Duodenal mucosa (tissue), 2 donors: ENCODE data around the gene CES3.
A peak's percentile ranks its signal among the peaks of the same experiment; 100 is the strongest.

Source experiments
- H3K27ac ChIP-seq: one replicate; pipeline ENCODE4 v1.7.0; 2013; ENCODE audit warnings: low read depth, low read length
- H3K27me3 ChIP-seq, 2 donors: one replicate each; pipeline ENCODE4 v1.7.0; 2013; ENCODE audit warnings: low read length in 2 of 2, control low read depth in 1 of 2; ENCODE audit not compliant: insufficient read depth in 2 of 2, control insufficient read depth in 1 of 2
- H3K36me3 ChIP-seq, 2 donors: one replicate each; pipeline ENCODE4 v1.7.0; 2013; ENCODE audit warnings: low read length in 2 of 2, control low read depth in 1 of 2; ENCODE audit not compliant: insufficient read depth in 2 of 2, control insufficient read depth in 1 of 2
- H3K4me1 ChIP-seq, 2 donors: one replicate each; pipeline ENCODE4 v1.7.0; 2013; ENCODE audit warnings: low read length in 2 of 2, control low read depth in 1 of 2; ENCODE audit not compliant: insufficient read depth in 2 of 2, control insufficient read depth in 1 of 2
- H3K4me3 ChIP-seq, 2 donors: one replicate each; pipeline ENCODE4 v1.7.0; 2013; ENCODE audit warnings: low read length in 2 of 2, low read depth in 1 of 2
- H3K9ac ChIP-seq, 2 donors: one replicate each; pipeline ENCODE4 v1.7.0; 2013; ENCODE audit warnings: low read length in 2 of 2, low read depth in 1 of 2
- H3K9me3 ChIP-seq, 2 donors: one replicate each; pipeline ENCODE4 v1.7.0; 2013; ENCODE audit warnings: low read length in 2 of 2, control low read depth in 1 of 2; ENCODE audit not compliant: control insufficient read depth in 1 of 2

Gene CES3

DNA sequence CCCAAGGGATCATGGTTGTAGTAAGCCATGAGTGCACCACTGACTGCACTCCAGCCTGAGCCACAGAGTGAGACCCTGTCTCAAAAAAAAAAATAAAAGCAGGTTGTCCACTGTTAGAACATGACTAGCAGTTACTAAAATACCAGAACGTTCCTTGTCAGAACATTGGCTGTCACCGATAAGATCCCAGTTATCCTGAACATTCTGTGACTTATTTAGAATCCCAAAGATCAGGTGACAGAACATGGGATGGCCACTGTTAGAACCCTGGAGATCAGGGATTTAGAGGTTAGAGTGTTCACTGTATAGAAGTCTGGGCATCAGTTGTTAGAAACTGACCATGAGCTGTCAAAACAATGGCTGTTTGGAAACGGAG is 35.9 kb downstream of the CES3 start:
- no peak overlapping the region for H3K27ac ChIP-seq
- H3K27me3 ChIP-seq = no peaks in the 10 kb centered on the region
- H3K4me1 ChIP-seq = peaks cover 15 to 19% of the 10 kb centered on the region in 2 donors
- H3K36me3 ChIP-seq = no peaks in the 10 kb centered on the region
- H3K4me3 ChIP-seq = no peak overlapping the region
- H3K9ac ChIP-seq = no peak overlapping the region
- H3K9me3 ChIP-seq = no peaks in the 10 kb centered on the region

DNA sequence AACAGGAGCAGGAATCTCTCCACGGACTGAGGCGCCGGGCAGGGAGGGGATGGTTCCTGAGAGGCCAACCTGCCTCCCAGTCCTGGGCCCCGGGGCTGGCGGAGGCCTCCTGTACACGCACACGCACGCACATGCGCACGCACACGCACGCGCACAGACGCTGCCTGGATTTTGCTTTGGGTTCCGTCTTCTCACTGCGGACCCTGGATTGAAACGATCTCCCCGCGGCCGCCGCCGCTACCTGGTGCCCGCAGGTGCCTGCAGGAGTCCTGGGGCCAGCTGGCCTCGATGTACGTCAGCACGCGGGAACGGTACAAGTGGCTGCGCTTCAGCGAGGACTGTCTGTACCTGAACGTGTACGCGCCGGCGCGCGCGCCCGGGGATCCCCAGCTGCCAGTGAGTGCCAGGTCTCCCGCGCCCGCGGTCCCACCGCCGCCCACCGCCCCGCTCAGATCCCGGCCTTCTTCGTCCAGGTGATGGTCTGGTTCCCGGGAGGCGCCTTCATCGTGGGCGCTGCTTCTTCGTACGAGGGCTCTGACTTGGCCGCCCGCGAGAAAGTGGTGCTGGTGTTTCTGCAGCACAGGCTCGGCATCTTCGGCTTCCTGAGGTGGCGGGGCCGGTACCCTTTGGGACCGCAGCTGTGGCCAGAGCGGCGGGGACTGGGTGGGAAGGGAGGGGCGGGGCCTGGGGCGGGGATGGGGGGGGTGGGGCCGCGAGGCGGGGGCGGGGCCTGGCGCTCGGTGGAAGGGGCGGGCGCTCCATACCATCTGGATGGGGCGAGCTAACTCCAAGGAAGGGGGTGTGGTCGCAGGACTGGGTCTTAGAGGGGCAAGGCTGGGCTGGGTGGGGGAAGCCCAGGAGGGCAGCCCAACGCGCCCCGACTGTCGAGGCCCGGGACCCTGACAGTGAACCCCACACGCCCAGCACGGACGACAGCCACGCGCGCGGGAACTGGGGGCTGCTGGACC is 39.6 kb downstream of the CES3 start:
- H3K27me3 ChIP-seq = no peaks in the 10 kb centered on the region
- H3K27ac ChIP-seq = no peak overlapping the region
- H3K4me3 ChIP-seq = peak overlapping the region; percentile 59 to 80
- H3K4me1 ChIP-seq = peaks cover 15 to 19% of the 10 kb centered on the region in 2 donors
- peak overlapping the region in 1 of 2 donors; percentile 57 for H3K9ac ChIP-seq
- no peaks in the 10 kb centered on the region for H3K36me3 ChIP-seq
- H3K9me3 ChIP-seq = no peaks in the 10 kb centered on the region

DNA sequence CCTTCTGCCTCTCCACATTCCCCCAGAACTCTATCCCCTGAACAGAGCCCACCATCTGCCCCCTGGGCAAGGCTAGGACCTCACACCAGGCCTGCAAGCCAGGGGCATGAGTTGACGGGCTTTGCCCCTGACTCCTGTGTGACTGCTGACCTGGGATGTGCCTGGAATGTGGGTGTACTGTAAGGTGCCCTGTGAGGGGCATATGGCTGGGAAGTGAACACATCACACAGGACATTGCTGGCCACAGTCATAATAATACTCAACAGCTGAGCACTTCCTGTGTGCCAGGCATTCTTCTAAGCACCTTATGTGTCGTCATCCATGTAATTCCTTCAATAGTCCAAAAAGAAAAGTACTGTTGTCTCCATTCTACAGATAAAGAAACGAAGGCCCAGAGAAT is 40.7 kb downstream of the CES3 start:
- Histone ChIP-seq H3K4me1 (peaks cover 14 to 15% of the 10 kb centered on the region in 2 donors), H3K9ac (no peak overlapping the region), H3K36me3 (no peaks in the 10 kb centered on the region), H3K27ac (no peak overlapping the region), H3K4me3 (no peak overlapping the region), H3K9me3 (no peaks in the 10 kb centered on the region), H3K27me3 (no peaks in the 10 kb centered on the region)

DNA sequence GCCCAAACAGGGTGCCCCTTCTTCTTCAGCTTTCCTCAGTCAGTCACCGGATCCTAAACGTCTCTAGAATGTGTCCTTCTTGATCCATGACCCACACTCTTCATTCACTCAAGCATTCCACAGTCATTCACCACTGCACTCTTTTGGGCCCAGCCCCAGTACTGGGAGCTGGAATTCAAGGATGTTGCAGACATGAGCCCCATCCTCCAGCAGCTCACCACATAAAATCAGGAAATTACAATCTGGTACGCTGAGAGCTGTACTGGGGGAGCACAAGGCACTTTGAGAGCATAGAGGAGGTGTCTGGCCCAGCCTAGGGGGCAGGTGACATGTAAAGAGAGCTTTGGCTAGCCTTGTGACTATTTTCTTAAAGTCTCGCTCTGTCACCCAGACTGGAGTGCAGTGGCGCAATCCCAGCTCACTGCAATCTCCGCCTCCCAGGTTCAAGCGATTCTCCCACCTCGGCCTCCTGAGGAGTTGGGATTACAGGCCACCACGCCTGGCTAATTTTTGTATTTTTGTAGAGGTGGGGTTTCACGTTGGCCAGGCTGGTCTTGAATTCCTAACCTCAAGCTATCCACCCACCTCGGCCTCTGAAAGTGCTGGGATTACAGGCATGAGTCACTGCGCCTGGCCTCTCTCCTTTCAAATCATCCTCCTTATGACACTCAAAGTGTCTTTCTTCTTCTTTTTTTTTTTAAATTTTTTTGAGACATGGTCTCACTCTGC is 46.0 kb downstream of the CES3 start:
- H3K36me3 ChIP-seq = no peaks in the 10 kb centered on the region
- no peak overlapping the region for H3K27ac ChIP-seq
- no peak overlapping the region for H3K9ac ChIP-seq
- H3K9me3 ChIP-seq = no peaks in the 10 kb centered on the region
- H3K4me3 ChIP-seq = no peak overlapping the region
- H3K4me1 ChIP-seq = no peaks in the 10 kb centered on the region
- H3K27me3 ChIP-seq = no peaks in the 10 kb centered on the region

DNA sequence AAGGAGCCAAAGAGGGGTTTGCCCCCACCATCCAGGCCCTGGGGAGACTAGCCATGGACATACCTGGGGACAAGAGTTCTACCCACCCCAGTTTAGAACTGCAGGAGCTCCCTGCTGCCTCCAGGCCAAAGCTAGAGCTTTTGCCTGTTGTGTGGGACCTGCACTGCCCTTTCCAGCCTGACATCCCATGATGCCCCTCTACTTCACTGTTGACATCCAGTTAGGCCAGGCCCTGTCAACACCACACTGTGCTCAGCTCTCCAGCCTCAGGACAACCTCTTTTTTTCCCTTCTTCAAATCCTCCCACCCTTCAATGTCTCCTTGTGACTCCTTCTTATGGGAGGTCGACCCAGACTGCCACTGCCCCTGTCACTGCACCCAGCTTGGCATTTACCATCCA is 48.1 kb downstream of the CES3 start:
- Histone ChIP-seq H3K4me1 (peaks cover 7% of the 10 kb centered on the region in 2 donors), H3K27me3 (peaks cover 7 to 8% of the 10 kb centered on the region in 2 donors), H3K36me3 (no peaks in the 10 kb centered on the region), H3K9me3 (no peaks in the 10 kb centered on the region), H3K27ac (no peak overlapping the region), H3K9ac (no peak overlapping the region), H3K4me3 (no peak overlapping the region)

DNA sequence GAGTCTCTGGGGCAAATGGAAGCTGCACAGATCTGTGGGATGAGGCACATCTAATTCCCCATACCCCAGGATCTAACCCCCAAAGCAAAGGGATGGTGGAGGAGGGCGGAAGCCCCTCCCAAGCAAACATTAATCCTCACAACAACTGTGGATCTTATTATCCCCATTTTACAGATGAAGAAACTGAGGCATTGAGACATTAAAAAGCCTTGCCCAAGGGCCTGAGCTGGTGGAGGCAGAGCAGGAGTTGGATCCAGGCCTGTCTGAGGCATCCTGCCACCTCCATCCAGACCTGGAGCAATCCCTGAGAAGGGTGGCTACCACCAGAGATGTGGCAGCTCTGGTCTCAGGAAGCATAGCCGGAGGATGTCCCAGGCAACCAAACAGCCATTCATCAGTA is 50.2 kb downstream of the CES3 start:
- Histone ChIP-seq H3K27me3 (peaks cover 18 to 21% of the 10 kb centered on the region in 2 donors), H3K27ac (no peak overlapping the region), H3K9me3 (no peaks in the 10 kb centered on the region), H3K36me3 (no peaks in the 10 kb centered on the region), H3K4me3 (no peak overlapping the region), H3K9ac (no peak overlapping the region), H3K4me1 (peaks cover 7 to 11% of the 10 kb centered on the region in 2 donors)

DNA sequence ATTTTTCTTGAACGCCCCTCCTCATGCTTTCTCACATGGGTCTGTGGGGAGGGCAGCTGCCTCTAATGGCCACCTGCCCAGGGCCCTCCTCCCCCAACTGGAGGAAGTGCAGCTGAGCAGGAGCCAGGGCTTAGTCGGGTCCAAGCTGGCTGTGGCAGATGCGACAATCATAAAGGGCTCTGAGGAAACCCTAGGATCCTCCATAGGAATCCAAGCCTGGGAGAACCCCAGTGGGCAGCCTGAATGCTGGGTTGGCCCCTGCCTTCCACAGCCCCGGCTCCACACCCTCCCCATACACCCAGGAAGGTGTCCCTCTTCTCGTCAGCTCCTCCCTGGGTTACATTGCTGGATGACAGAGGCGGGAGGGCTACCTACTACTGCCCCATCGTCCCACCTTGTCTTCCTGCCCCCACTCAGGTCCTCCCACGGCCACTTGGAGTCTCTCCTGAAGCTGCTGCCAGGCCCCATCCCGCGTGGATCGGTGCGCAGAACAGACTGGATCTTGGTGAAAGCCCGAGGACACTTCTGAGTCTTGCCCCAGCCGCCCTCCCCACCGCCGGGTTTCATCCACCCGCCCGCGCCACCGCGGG is 52.3 kb downstream of the CES3 start:
- peaks cover 7 to 11% of the 10 kb centered on the region in 2 donors for H3K4me1 ChIP-seq
- no peak overlapping the region for H3K27ac ChIP-seq
- H3K27me3 ChIP-seq = peaks cover 18 to 21% of the 10 kb centered on the region in 2 donors
- H3K9ac ChIP-seq = no peak overlapping the region
- H3K9me3 ChIP-seq = no peaks in the 10 kb centered on the region
- peak overlapping the region; percentile 46 to 54 for H3K4me3 ChIP-seq
- no peaks in the 10 kb centered on the region for H3K36me3 ChIP-seq

DNA sequence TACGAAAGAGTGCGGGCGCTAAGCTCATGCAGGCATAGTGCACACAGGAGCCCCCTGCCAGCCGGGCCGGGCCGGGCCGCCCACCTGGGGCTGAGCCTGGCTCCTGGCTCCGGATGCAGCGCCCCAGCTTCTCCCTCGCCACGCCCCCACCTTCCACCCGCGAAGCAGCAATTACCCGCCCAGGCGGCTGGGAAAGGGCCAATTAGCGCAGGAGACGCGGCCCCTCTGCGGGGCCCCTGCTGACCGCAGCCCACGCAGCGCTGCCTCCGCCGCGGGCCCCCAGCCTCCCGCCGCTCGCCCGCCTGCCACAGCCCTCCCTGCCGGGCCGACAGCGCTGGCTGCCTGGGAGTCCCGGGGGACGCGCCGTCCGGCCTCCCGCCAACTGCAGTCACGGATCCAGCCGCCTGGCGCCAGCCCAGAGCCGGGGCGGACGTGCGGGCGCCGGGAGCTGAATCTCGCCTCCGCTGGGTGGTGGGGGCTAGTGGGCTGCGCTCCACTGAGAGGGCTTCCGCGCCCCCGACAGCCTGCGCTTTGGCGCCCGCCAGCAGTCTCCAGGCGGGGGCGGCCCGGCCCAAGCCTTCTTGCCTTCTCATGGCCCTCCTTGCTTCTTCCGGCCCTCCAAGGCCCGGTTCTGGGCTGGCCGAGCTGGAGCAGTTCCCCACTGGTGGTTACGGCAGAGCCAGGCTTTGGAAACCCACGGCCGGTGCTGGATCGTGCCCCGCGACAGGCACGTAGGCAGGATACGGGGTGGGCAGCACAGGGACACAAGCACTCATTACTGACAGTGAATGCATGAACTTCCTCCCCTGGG is 53.0 kb downstream of the CES3 start:
- Histone ChIP-seq H3K27ac (no peak overlapping the region), H3K9ac (peak overlapping the region in 1 of 2 donors; percentile 32), H3K4me3 (peak overlapping the region; percentile 46 to 54)

DNA sequence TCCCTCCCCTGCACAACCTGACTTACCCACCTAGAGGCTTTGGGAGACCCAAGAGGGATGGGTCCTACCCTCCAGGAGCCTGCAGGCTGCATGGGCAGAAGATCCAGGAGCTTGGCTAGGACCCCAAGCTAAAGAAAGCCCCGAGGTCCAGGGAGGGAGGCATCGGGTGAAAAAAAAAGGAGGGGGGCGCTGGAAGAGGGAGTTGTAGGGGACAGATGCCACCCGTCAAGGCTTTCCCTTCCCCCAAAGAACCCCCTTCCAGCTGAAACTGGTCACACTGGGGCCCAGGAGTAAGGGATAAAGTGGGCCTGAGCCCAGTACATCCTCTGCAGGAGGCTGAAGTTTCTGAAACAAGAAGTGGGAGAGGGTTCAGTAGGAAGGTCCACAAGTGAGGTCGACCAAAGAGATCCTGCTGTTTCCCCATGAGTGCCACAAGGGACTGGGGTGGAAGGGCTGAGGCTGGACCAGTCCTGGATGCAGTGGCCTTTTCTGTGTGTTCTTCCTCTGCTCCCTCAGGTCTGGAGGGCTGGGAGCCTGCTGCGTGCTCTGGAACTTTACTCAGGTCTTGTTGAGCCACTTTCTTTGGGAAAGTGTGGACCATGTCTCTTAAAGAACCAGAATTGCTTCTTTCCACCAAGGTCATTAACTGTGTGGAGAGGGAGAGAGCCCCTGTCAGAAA is 53.7 kb downstream of the CES3 start:
- no peak overlapping the region for H3K27ac ChIP-seq
- no peaks in the 10 kb centered on the region for H3K9me3 ChIP-seq
- peaks cover 18 to 21% of the 10 kb centered on the region in 2 donors for H3K27me3 ChIP-seq
- H3K36me3 ChIP-seq = no peaks in the 10 kb centered on the region
- H3K4me3 ChIP-seq = peak overlapping the region; percentile 46 to 54
- H3K4me1 ChIP-seq = peaks cover 7 to 11% of the 10 kb centered on the region in 2 donors
- peak overlapping the region in 1 of 2 donors; percentile 32 for H3K9ac ChIP-seq

More for the DNA sequence above, 53.0 kb downstream of the CES3 start:
- Histone ChIP-seq H3K27me3 (peaks cover 18 to 21% of the 10 kb centered on the region in 2 donors), H3K36me3 (no peaks in the 10 kb centered on the region), H3K9me3 (no peaks in the 10 kb centered on the region), H3K4me1 (peaks cover 7 to 11% of the 10 kb centered on the region in 2 donors)
